Liver (tissue), 9 donors: ENCODE results near the gene TRIM42. TPM values are rescaled to one million over a fixed set of nuclear protein-coding genes. Genes with fewer than 3 reads are reported as not detected.
A peak's percentile ranks its signal among the peaks of the same experiment; 100 is the strongest.

ENCODE experiments used
- DNase-seq: peaks from one replicate; pipeline ENCODE4 v3.0.0-alpha.2; 2017; ENCODE audit warnings: low spot score
- H3K27ac ChIP-seq, 2 donors: one replicate each; pipeline ENCODE4 v1.7.0; 2013; ENCODE audit warnings: inconsistent platforms in 2 of 2, low read length in 2 of 2, control low read depth in 1 of 2, low read depth in 1 of 2, mild to moderate bottlenecking in 1 of 2
- H3K27me3 ChIP-seq, 4 donors: one replicate each; pipeline versions ENCODE4 v1.6.1 to v1.7.0; 2013; ENCODE audit warnings: low read length in 3 of 4, inconsistent platforms in 1 of 4, mild to moderate bottlenecking in 1 of 4, moderate library complexity in 1 of 4; ENCODE audit not compliant: control insufficient read depth in 4 of 4, insufficient read depth in 4 of 4
- H3K36me3 ChIP-seq, 4 donors: one replicate each; pipeline versions ENCODE4 v1.6.1 to v1.7.0; 2013; ENCODE audit warnings: low read length in 3 of 4, mild to moderate bottlenecking in 3 of 4, low read depth in 1 of 4, moderate library complexity in 1 of 4; ENCODE audit not compliant: control insufficient read depth in 4 of 4, insufficient read depth in 3 of 4
- H3K4me1 ChIP-seq, 4 donors: one replicate each; pipeline versions ENCODE4 v1.6.1 to v1.7.0; 2013; ENCODE audit warnings: low read length in 3 of 4, mild to moderate bottlenecking in 3 of 4, moderate library complexity in 1 of 4; ENCODE audit not compliant: control insufficient read depth in 4 of 4, insufficient read depth in 4 of 4
- H3K4me3 ChIP-seq, 3 donors: one replicate each; pipeline versions ENCODE4 v1.6.1 to v1.7.0; 2013; ENCODE audit warnings: low read length in 3 of 3, control low read depth in 1 of 3, low read depth in 1 of 3, mild to moderate bottlenecking in 1 of 3
- H3K9ac ChIP-seq, 2 donors: one replicate each; pipeline ENCODE4 v1.7.0; 2013; ENCODE audit warnings: low read length in 2 of 2, mild to moderate bottlenecking in 2 of 2, moderate library complexity in 2 of 2, control low read depth in 1 of 2, low read depth in 1 of 2
- H3K9me3 ChIP-seq, 4 donors: one replicate each; pipeline versions ENCODE4 v1.6.1 to v1.7.0; 2013; ENCODE audit warnings: low read length in 3 of 4; ENCODE audit not compliant: control insufficient read depth in 4 of 4
- EGR1 ChIP-seq, 2 donors: IDR thresholded peaks; 2 replicates each; pipeline ENCODE4 v1.6.1; 2016 to 2018; ENCODE audit warnings: antibody characterized with exemption in 2 of 2, low read depth in 2 of 2
- FOXA2 ChIP-seq: IDR thresholded peaks from 2 replicates; pipeline ENCODE4 v1.6.1; 2016; ENCODE audit warnings: antibody characterized with exemption
- GABPA ChIP-seq, 2 donors: IDR thresholded peaks in 1 of 2; conservative IDR thresholded peaks in 1 of 2; 2 replicates each; pipeline ENCODE4 v1.6.1; 2016; ENCODE audit warnings: antibody characterized with exemption in 2 of 2, mild to moderate bottlenecking in 1 of 2, moderate library complexity in 1 of 2
- HNF4A ChIP-seq, 2 donors: conservative IDR thresholded peaks; 2 replicates each; pipeline ENCODE4 v1.6.1; 2016; ENCODE audit warnings: antibody characterized with exemption in 2 of 2, mild to moderate bottlenecking in 2 of 2
- HNF4G ChIP-seq: IDR thresholded peaks from 2 replicates; pipeline ENCODE4 v1.6.1; 2016; ENCODE audit warnings: antibody characterized with exemption
- RAD21 ChIP-seq, 2 donors: IDR thresholded peaks; 2 replicates each; pipeline ENCODE4 v1.6.1; 2016; ENCODE audit warnings: antibody characterized with exemption in 2 of 2, mild to moderate bottlenecking in 2 of 2
- RXRA ChIP-seq, 2 donors: IDR thresholded peaks; 2 replicates each; pipeline ENCODE4 v1.6.1; 2017 to 2018; ENCODE audit warnings: antibody characterized with exemption in 2 of 2, mild to moderate bottlenecking in 1 of 2
- SP1 ChIP-seq: IDR thresholded peaks from 2 replicates; pipeline ENCODE4 v1.6.1; 2018; ENCODE audit warnings: antibody characterized with exemption, mild to moderate bottlenecking
- TAF1 ChIP-seq: conservative IDR thresholded peaks from 2 replicates; pipeline ENCODE4 v1.6.1; 2016; ENCODE audit warnings: antibody characterized with exemption, mild to moderate bottlenecking
- YY1 ChIP-seq: IDR thresholded peaks from 2 replicates; pipeline ENCODE4 v1.6.1; 2016; ENCODE audit warnings: antibody characterized with exemption, mild to moderate bottlenecking
- WGBS: extraction: QIAGEN DNeasy Blood & Tissue Kit; methylation state at CpG from one replicate; pipeline ENCODE4 v1.1.7; 2013; 5-methylcytosine and 5-hydroxymethylcytosine counted together
- polyA plus RNA-seq, 2 donors: library from polyadenylated mRNA; stranded (reverse) in 1 of 2; unstranded in 1 of 2; fragments of 200-250 nt in 1 of 2; fragments of >200 nt in 1 of 2; fragmentation: Nextera tagmentation in 1 of 2; extraction: Ambion mirVana in 1 of 2; gene quantifications; one replicate each; pipeline versions ENCODE4 v1.2.1 to v1.2.3, GENCODE V29; 2013 to 2015
- total RNA-seq, 2 donors: library from RNA; depleted of rRNA; stranded (reverse); fragments of >200 nt; gene quantifications; one replicate each; pipeline ENCODE4 v1.2.3, GENCODE V29; 2014
- TF ChIP-seq, protein P1 (sequence below): IDR thresholded peaks from 2 replicates; pipeline ENCODE4 v1.6.1; 2016; ENCODE audit warnings: antibody characterized with exemption, mild to moderate bottlenecking
- TF ChIP-seq, protein P2 (sequence below): IDR thresholded peaks from 2 replicates; pipeline ENCODE4 v1.6.1; 2016; ENCODE audit warnings: antibody characterized with exemption
- TF ChIP-seq, protein P3 (sequence below): fragments of 150-350 bp; IDR thresholded peaks from 2 replicates; pipeline ENCODE4 v1.5.1; 2017; ENCODE audit warnings: improper control_type of control experiment, low read depth, low read length; ENCODE audit not compliant: missing input control
- TF ChIP-seq, protein P4 (sequence below): IDR thresholded peaks from 2 replicates; pipeline ENCODE4 v1.6.1; 2016; ENCODE audit warnings: antibody characterized with exemption
- TF ChIP-seq, protein P5 (sequence below): IDR thresholded peaks from 2 replicates; pipeline ENCODE4 v1.6.1; 2016; ENCODE audit warnings: antibody characterized with exemption
- donor health status: healthy.
- donor health status: healthy.
- donor health status: healthy.
- donor health status: healthy.
- donor health status: healthy.

TRIM42 gene
- total and polyA plus RNA-seq, 4 donors = not detected

DNA sequence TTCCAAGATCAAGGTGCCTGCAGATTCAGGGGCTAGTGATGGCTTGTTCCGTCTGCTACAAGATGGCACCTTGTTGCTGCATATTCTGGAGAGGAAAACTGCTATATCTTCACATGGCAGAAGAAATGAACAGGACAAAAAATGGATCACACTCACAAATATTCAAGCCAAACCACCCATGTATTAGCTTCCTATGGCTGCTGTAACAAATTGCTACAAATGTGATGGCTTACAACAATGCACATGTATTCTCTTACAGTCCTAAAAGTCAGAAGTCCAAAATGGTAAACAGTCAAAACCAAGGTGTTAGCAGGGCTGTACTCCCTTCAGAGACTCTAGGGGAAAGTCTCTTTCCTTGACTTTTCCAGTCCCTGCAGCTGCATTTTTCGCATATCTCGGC is 55.8 kb downstream of the TRIM42 start:
- H3K4me1 ChIP-seq = no peaks in the 10 kb centered on the region
- no peaks in the 10 kb centered on the region for H3K36me3 ChIP-seq
- TF ChIP-seq EGR1 (IDR thresholded peaks at IDR 0.05; ENCODE audit: low read depth in 2 of 2) (no peak), FOXA2 (no peak), RXRA (IDR thresholded peaks at IDR 0.05) (no peak), HNF4A (conservative IDR thresholded peaks at IDR 0.05) (no peak), GABPA (IDR thresholded peaks at IDR 0.05 in 1 of 2, conservative IDR thresholded peaks at IDR 0.05 in 1 of 2) (no peak), TAF1 (no peak), HNF4G (no peak), YY1 (no peak), SP1 (no peak)
- TF ChIP-seq, protein P1, sequence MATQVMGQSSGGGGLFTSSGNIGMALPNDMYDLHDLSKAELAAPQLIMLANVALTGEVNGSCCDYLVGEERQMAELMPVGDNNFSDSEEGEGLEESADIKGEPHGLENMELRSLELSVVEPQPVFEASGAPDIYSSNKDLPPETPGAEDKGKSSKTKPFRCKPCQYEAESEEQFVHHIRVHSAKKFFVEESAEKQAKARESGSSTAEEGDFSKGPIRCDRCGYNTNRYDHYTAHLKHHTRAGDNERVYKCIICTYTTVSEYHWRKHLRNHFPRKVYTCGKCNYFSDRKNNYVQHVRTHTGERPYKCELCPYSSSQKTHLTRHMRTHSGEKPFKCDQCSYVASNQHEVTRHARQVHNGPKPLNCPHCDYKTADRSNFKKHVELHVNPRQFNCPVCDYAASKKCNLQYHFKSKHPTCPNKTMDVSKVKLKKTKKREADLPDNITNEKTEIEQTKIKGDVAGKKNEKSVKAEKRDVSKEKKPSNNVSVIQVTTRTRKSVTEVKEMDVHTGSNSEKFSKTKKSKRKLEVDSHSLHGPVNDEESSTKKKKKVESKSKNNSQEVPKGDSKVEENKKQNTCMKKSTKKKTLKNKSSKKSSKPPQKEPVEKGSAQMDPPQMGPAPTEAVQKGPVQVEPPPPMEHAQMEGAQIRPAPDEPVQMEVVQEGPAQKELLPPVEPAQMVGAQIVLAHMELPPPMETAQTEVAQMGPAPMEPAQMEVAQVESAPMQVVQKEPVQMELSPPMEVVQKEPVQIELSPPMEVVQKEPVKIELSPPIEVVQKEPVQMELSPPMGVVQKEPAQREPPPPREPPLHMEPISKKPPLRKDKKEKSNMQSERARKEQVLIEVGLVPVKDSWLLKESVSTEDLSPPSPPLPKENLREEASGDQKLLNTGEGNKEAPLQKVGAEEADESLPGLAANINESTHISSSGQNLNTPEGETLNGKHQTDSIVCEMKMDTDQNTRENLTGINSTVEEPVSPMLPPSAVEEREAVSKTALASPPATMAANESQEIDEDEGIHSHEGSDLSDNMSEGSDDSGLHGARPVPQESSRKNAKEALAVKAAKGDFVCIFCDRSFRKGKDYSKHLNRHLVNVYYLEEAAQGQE = no peak
- TF ChIP-seq, protein P2, sequence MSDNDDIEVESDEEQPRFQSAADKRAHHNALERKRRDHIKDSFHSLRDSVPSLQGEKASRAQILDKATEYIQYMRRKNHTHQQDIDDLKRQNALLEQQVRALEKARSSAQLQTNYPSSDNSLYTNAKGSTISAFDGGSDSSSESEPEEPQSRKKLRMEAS = no peak
- TF ChIP-seq, protein P3, sequence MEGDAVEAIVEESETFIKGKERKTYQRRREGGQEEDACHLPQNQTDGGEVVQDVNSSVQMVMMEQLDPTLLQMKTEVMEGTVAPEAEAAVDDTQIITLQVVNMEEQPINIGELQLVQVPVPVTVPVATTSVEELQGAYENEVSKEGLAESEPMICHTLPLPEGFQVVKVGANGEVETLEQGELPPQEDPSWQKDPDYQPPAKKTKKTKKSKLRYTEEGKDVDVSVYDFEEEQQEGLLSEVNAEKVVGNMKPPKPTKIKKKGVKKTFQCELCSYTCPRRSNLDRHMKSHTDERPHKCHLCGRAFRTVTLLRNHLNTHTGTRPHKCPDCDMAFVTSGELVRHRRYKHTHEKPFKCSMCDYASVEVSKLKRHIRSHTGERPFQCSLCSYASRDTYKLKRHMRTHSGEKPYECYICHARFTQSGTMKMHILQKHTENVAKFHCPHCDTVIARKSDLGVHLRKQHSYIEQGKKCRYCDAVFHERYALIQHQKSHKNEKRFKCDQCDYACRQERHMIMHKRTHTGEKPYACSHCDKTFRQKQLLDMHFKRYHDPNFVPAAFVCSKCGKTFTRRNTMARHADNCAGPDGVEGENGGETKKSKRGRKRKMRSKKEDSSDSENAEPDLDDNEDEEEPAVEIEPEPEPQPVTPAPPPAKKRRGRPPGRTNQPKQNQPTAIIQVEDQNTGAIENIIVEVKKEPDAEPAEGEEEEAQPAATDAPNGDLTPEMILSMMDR = no peak
- TF ChIP-seq, protein P4, sequence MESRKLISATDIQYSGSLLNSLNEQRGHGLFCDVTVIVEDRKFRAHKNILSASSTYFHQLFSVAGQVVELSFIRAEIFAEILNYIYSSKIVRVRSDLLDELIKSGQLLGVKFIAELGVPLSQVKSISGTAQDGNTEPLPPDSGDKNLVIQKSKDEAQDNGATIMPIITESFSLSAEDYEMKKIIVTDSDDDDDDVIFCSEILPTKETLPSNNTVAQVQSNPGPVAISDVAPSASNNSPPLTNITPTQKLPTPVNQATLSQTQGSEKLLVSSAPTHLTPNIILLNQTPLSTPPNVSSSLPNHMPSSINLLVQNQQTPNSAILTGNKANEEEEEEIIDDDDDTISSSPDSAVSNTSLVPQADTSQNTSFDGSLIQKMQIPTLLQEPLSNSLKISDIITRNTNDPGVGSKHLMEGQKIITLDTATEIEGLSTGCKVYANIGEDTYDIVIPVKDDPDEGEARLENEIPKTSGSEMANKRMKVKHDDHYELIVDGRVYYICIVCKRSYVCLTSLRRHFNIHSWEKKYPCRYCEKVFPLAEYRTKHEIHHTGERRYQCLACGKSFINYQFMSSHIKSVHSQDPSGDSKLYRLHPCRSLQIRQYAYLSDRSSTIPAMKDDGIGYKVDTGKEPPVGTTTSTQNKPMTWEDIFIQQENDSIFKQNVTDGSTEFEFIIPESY = no peak
- no peak overlapping the region for H3K4me3 ChIP-seq
- no peaks in the 10 kb centered on the region for H3K9me3 ChIP-seq
- no peak for DNase-seq
- 91% methylated on average over 3 of the region's 3 CpGs for WGBS
- H3K9ac ChIP-seq = no peak overlapping the region
- H3K27me3 ChIP-seq = no peaks in the 10 kb centered on the region
- H3K27ac ChIP-seq = no peak overlapping the region

DNA sequence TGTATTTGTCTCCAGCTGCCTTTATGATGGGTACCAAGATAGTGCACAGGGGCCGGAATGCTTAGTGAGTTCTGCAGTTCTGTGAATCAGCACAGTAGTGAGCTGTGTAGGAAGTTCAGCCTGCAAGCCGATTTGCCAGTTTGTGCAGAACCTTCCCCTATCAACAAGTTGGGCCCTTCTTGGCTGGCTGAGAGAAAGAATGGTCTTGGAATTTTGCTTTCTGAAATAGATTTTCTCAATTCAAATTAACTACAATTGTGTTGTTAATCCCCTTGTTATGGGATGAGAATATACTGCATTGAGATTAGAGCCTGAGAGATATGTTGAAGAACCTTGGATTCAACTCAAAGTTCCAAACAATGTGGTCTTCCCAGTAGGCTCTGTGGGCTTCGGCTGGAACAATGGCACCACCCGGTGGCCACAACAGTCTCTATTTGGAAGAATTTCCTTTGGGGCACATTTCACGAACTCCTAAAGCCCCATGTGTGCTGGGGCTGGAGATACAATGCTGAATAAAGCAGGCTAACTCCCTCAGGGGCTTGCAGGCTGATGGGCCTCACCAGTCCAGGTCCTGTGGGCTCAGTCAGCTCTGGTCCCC is 59.1 kb downstream of the TRIM42 start:
- WGBS = 44% methylated on average over 5 of the region's 5 CpGs
- no peak overlapping the region for H3K9ac ChIP-seq
- no peak overlapping the region for H3K27ac ChIP-seq
- no peak overlapping the region for H3K4me3 ChIP-seq
- no peaks in the 10 kb centered on the region for H3K9me3 ChIP-seq
- TF ChIP-seq, protein P3 = peak; percentile 52
- TF ChIP-seq EGR1 (IDR thresholded peaks at IDR 0.05; ENCODE audit: low read depth in 2 of 2) (no peak), HNF4A (conservative IDR thresholded peaks at IDR 0.05) (peak in 1 of 2 donors; percentile 21), RAD21 (IDR thresholded peaks at IDR 0.05) (peak; percentile 88 to 91), FOXA2 (no peak), RXRA (IDR thresholded peaks at IDR 0.05) (no peak), YY1 (no peak), HNF4G (no peak)
- TF ChIP-seq, protein P5, sequence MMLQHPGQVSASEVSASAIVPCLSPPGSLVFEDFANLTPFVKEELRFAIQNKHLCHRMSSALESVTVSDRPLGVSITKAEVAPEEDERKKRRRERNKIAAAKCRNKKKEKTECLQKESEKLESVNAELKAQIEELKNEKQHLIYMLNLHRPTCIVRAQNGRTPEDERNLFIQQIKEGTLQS = no peak
- TF ChIP-seq, protein P4 = no peak
- peak; percentile 54 for DNase-seq
- H3K27me3 ChIP-seq = no peaks in the 10 kb centered on the region
- H3K36me3 ChIP-seq = no peaks in the 10 kb centered on the region
- no peaks in the 10 kb centered on the region for H3K4me1 ChIP-seq
